GM19239 (cell line): ENCODE data around the gene C11orf68.
A peak's percentile ranks its signal among the peaks of the same experiment; 100 is the strongest.

Source experiments
- DNase-seq: peaks from one replicate; pipeline ENCODE4 v3.0.0; 2011; ENCODE audit warnings: low spot score; ENCODE audit not compliant: insufficient read length
- FAIRE-seq: peaks from 2 replicates; lab custom pipeline; 2011; peaks lifted over from hg19 to GRCh38; lab: Jason Lieb, UNC

C11orf68 gene

GRCh38 chr11:65879617-65880016 lies 39.2 kb downstream of the C11orf68 start, which contains the start of gene CTSW:
Gene CTSW, plus strand, starts transcription at chr11:65879837. Its CDS starts 18 bp downstream, at chr11:65879855.
- no peak for FAIRE-seq

GRCh38 chr11:65873318-65874156 lies 45.3 kb downstream of the C11orf68 start:
- FAIRE-seq (peak; percentile 99), DNase-seq (peak; percentile 99)

More at GRCh38 chr11:65879617-65880016, 39.2 kb downstream of the C11orf68 start, which contains the start of gene CTSW:
- no peak for DNase-seq

GRCh38 chr11:65872586-65873317 lies 46.1 kb downstream of the C11orf68 start, which contains the start of gene EFEMP2:
Gene EFEMP2, minus strand, starts transcription at chr11:65872800. Its CDS starts 446 bp downstream, at chr11:65872354.
- DNase-seq, result no peak
- no peak for FAIRE-seq

GRCh38 chr11:65871811-65872548 lies 46.9 kb downstream of the C11orf68 start:
- DNase-seq, result no peak
- no peak for FAIRE-seq

- no peak for DNase-seq
Observed at GRCh38 chr11:65870706-65871681, 47.9 kb downstream of the C11orf68 start.

GRCh38 chr11:65870307-65870658 lies 48.6 kb downstream of the C11orf68 start:
- no peak for FAIRE-seq
- DNase-seq, result no peak

More at GRCh38 chr11:65870706-65871681, 47.9 kb downstream of the C11orf68 start:
- FAIRE-seq, result no peak

GRCh38 chr11:65869643-65870306 lies 49.1 kb downstream of the C11orf68 start:
- DNase-seq (no peak), FAIRE-seq (no peak)

- DNase-seq, result no peak
- no peak for FAIRE-seq
Observed at GRCh38 chr11:65868907-65869306, 50.0 kb downstream of the C11orf68 start.

GRCh38 chr11:65868076-65868667 lies 50.7 kb downstream of the C11orf68 start:
- no peak for FAIRE-seq

GRCh38 chr11:65867284-65868071 lies 51.4 kb downstream of the C11orf68 start:
- FAIRE-seq, result no peak
- DNase-seq, result no peak

More at GRCh38 chr11:65868076-65868667, 50.7 kb downstream of the C11orf68 start:
- no peak for DNase-seq
